HepG2 (cell line): ENCODE data around the gene TULP4.

Source experiments
- ASH2L ChIP-seq: fragments of 300-600, 200-600 bp; sonication (generic); IDR thresholded peaks from 2 replicates; pipeline ENCODE4 v1.7.0; 2017; ENCODE audit warnings: low read depth, mild to moderate bottlenecking, moderate library complexity, mixed read lengths, low read length; ENCODE audit not compliant: insufficient read length
- FLYWCH1 ChIP-seq: sonication (generic); formaldehyde crosslinking; IDR thresholded peaks from 2 replicates; pipeline ENCODE4 v1.8.1; 2023; ENCODE audit warnings: mild to moderate bottlenecking, missing genetic modification reagents
- GABPA ChIP-seq, 2 experiments: IDR thresholded peaks; 2 replicates each; pipeline ENCODE4 v1.6.1; 2011 to 2016; ENCODE audit warnings: low read depth in 2 of 2, low read length in 1 of 2, missing biosample characterization in 1 of 2, missing genetic modification characterization in 1 of 2
- GTF2F1 ChIP-seq: fragments of 150-350 bp; IDR thresholded peaks from 2 replicates; pipeline ENCODE4 v1.6.1; 2014; ENCODE audit warnings: low read length
- KDM1A ChIP-seq: IDR thresholded peaks from 2 replicates; pipeline ENCODE4 v1.6.1; 2016; ENCODE audit warnings: missing compliant biosample characterization
- MED1 ChIP-seq: sonication (generic); formaldehyde crosslinking; IDR thresholded peaks from 2 replicates; pipeline ENCODE4 v1.4.0; 2020; ENCODE audit warnings: missing genetic modification reagents
- MTA1 ChIP-seq: sonication (generic); formaldehyde crosslinking; IDR thresholded peaks from 2 replicates; pipeline ENCODE4 v1.4.0; 2020; ENCODE audit warnings: missing genetic modification reagents, mild to moderate bottlenecking, borderline replicate concordance
- REST ChIP-seq, 2 experiments: IDR thresholded peaks; 2 replicates each; pipeline ENCODE4 v1.6.1; 2011 to 2012; ENCODE audit warnings: low read length in 2 of 2, borderline replicate concordance in 1 of 2, low read depth in 1 of 2, mild to moderate bottlenecking in 1 of 2, moderate library complexity in 1 of 2
- SALL1 ChIP-seq: sonication (generic); formaldehyde crosslinking; IDR thresholded peaks from 2 replicates; pipeline ENCODE4 v1.8.0; 2022; ENCODE audit warnings: mild to moderate bottlenecking, missing genetic modification reagents
- SRF ChIP-seq: IDR thresholded peaks from 2 replicates; pipeline ENCODE4 v1.6.1; 2011; ENCODE audit warnings: mild to moderate bottlenecking, low read depth, low read length, moderate library complexity
- TCF7 ChIP-seq: sonication (generic); IDR thresholded peaks from 2 replicates; pipeline ENCODE4 v1.6.1; 2016; ENCODE audit warnings: antibody characterized with exemption, low read depth
- ZNF138 ChIP-seq: sonication (generic); formaldehyde crosslinking; IDR thresholded peaks from 2 replicates; pipeline ENCODE4 v1.5.0; 2020; ENCODE audit warnings: mild to moderate bottlenecking, low read depth, missing genetic modification reagents
- ZNF850 ChIP-seq: sonication (generic); formaldehyde crosslinking; conservative IDR thresholded peaks from 2 replicates; pipeline ENCODE4 v1.9.0; 2021; ENCODE audit warnings: mild to moderate bottlenecking, missing genetic modification reagents
- TF ChIP-seq, protein P1 (sequence below): IDR thresholded peaks from 2 replicates; pipeline ENCODE4 v1.6.1; 2016

GRCh38 chr6:158548418-158549161, 236.3 kb downstream of the TULP4 start:
- TF ChIP-seq ZNF850 (CRISPR knock-in tag) (no peak), GTF2F1 (no peak), ZNF138 (CRISPR knock-in tag) (no peak), SRF (no peak), ASH2L (no peak), FLYWCH1 (CRISPR knock-in tag) (no peak), MTA1 (CRISPR knock-in tag) (no peak), KDM1A (CRISPR knock-in tag) (no peak), SALL1 (CRISPR knock-in tag) (no peak), GABPA (IDR thresholded peaks at IDR 0.05; ENCODE audit: low read depth, low read length) (no peak), GABPA (CRISPR knock-in tag; IDR thresholded peaks at IDR 0.05; ENCODE audit: low read depth) (no peak), REST (IDR thresholded peaks at IDR 0.05; ENCODE audit: borderline replicate concordance in 1 of 2, low read depth in 1 of 2, low read length in 2 of 2) (no peak), MED1 (CRISPR knock-in tag) (no peak), TCF7 (no peak)
- TF ChIP-seq, protein P1, sequence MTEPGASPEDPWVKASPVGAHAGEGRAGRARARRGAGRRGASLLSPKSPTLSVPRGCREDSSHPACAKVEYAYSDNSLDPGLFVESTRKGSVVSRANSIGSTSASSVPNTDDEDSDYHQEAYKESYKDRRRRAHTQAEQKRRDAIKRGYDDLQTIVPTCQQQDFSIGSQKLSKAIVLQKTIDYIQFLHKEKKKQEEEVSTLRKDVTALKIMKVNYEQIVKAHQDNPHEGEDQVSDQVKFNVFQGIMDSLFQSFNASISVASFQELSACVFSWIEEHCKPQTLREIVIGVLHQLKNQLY (CRISPR knock-in tag), result no peak
